D721Med (cell line): ENCODE measurements around the gene RERE.
"Not testable (repeated sequence)": the region's sequence is repeated elsewhere in the genome, so short reads cannot be mapped to it uniquely, and the experiment has no call there.

Experiments
- DNase-seq: peaks from one replicate; pipeline ENCODE4 v3.0.0; 2011; ENCODE audit warnings: low spot score; ENCODE audit not compliant: insufficient read length
- FAIRE-seq: peaks from 2 replicates; lab custom pipeline; 2011; peaks lifted over from hg19 to GRCh38; lab: Jason Lieb, UNC
- TF ChIP-seq, protein P1 (sequence below): IDR thresholded peaks from 2 replicates; pipeline ENCODE4 v1.5.1; 2012; ENCODE audit warnings: mild to moderate bottlenecking, control low read depth; ENCODE audit not compliant: insufficient read depth; ENCODE audit errors: missing control alignments

The RERE gene

DNA sequence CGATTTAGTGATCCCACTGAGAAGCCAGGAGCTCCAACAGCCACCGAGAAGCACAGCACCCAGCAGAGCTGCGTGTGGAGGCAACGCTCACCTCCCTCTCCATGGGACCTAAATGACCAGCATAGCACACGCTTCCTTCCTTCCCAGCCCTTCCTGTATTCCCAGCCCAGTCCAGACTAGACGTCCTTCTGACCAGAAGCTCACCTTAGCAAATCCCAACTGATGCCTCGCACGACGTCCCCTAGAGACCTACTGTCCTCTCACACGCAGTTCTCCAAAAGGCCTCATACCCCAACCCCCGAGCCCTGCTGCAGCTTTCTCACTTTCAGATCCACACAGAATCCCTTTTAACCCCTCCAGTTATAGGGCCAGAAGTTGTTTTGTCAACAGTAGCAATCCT lies 367.1 kb downstream of the RERE start:
- FAIRE-seq (no peak), DNase-seq (no peak)
- TF ChIP-seq, protein P1, sequence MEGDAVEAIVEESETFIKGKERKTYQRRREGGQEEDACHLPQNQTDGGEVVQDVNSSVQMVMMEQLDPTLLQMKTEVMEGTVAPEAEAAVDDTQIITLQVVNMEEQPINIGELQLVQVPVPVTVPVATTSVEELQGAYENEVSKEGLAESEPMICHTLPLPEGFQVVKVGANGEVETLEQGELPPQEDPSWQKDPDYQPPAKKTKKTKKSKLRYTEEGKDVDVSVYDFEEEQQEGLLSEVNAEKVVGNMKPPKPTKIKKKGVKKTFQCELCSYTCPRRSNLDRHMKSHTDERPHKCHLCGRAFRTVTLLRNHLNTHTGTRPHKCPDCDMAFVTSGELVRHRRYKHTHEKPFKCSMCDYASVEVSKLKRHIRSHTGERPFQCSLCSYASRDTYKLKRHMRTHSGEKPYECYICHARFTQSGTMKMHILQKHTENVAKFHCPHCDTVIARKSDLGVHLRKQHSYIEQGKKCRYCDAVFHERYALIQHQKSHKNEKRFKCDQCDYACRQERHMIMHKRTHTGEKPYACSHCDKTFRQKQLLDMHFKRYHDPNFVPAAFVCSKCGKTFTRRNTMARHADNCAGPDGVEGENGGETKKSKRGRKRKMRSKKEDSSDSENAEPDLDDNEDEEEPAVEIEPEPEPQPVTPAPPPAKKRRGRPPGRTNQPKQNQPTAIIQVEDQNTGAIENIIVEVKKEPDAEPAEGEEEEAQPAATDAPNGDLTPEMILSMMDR, result no peak

- DNase-seq (no peak), FAIRE-seq (no peak)
- TF ChIP-seq, protein P1, result no peak
Observed at GRCh38 chr1:8448911-8449661, 368.4 kb downstream of the RERE start.

DNA sequence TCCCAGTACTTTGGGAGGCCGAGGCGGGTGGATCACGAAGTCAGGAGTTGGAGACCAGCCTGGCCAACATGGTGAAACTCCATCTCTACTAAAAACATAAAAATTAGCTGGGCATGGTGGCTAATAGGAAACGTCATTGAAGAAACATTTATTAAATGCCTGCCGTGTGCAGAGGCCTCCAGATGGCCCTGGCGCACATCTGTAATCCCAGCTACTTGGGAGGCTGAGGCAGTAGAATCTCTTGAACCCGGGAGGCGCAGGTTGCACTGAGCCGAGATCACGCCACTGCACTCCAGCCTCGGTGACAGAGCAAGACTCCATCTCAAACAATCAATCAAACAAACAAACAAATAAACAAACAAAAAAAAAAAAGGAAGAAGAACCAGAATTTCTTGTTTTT lies 368.9 kb downstream of the RERE start:
- not testable (repeated sequence) for DNase-seq, FAIRE-seq

DNA sequence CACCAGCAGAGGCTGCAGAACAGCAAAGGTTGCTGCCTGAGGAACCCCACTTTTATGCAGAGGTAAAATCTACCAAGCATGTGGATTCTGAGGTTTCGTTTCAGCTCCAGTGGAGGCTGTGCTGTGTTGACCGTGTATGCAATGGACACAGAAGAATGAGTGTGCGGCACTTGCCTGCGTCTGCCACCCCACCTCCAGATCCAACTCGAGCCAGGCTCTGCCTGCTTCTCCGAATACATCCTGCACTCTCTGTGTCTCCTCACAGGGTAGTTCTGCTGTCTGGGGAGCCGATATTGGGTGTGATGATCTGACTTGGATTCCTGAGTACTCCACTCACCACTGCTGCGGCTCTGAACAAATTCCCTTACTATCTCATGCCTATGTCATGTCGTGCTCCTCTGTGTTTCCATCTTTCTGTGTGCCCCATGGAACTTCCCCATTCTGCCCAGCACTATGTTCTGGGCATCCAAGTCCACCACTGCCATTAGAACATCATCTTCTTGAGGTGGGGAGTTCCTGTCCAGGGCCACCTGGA lies 369.8 kb downstream of the RERE start:
- DNase-seq, result no peak
- TF ChIP-seq, protein P1, result no peak
- no peak for FAIRE-seq

GRCh38 chr1:8446119-8446518 lies 371.3 kb downstream of the RERE start:
- not testable (repeated sequence) for FAIRE-seq, DNase-seq

- no peak for FAIRE-seq
- TF ChIP-seq, protein P1, result peak; percentile 4
- DNase-seq, result no peak
Observed at GRCh38 chr1:8443558-8444194, 373.8 kb downstream of the RERE start.

- TF ChIP-seq, protein P1, result no peak
Observed at GRCh38 chr1:8441426-8441825, 376.0 kb downstream of the RERE start.

More at GRCh38 chr1:8441426-8441825, 376.0 kb downstream of the RERE start:
- FAIRE-seq, result no peak
- no peak for DNase-seq
